Fibroblast of the aortic adventitia (primary cell): ENCODE data around the gene TMEM219. TPM values are rescaled to one million over a fixed set of nuclear protein-coding genes. Genes with fewer than 3 reads are reported as not detected.
A peak's percentile ranks its signal among the peaks of the same experiment; 100 is the strongest.
"Not testable (repeated sequence)": the region's sequence is repeated elsewhere in the genome, so short reads cannot be mapped to it uniquely, and the experiment has no call there.

Source experiments
- DNase-seq: peaks from one replicate; pipeline ENCODE4 v3.0.0-alpha.2; 2010; ENCODE audit warnings: low read depth
- H3K4me3 ChIP-seq: 2 replicates; pipeline ENCODE4 v1.5.1; 2011; ENCODE audit warnings: low read depth, mild to moderate bottlenecking, control low read depth, low read length, moderate library complexity
- CTCF ChIP-seq: IDR thresholded peaks from 2 replicates; pipeline ENCODE4 v1.5.1; 2011; ENCODE audit warnings: mild to moderate bottlenecking, low read length, control low read depth, inconsistent platforms; ENCODE audit not compliant: insufficient read depth
- total RNA-seq: library from RNA; depleted of rRNA; stranded (reverse); fragments of >200 nt; gene quantifications from 2 replicates; pipeline ENCODE4 v1.2.3, GENCODE V29; 2012; ENCODE audit warnings: low replicate concordance

Gene TMEM219
- total RNA-seq, 1 donor = 57.3 TPM

DNA sequence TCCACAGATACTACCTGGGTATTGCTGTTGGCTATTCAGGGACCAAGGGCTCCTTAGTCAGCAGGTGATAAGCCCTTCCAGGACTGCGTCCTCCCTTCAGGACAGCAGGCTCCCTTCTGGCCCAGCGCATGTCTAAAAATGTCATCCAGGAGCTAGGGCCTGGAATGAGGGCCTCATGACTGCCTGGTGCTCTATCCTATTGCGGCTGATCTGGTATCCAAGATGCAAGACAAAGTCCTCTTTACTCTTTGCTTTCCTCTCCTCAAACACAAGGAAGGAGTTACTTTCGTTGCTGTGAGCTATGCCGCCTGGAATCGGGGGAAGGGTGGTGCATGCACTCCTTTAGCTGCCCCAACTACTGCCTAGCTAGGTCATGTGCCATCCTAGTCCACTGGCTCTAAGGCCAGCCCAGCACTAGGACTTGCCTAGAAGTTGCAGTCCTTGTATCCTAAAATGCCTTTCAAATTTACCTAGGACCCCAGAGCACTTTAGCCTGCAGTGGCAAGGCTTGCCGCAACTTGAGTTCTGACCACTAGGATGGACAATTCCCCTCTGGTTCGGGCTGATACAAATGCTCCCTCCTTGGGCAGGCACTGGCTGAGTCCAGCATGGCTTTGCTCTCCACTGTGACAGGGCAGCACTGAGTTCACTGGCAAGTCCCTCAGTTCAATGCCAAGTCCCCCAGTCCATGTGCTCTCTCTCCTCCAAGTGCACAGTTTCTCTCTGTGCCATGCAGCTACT lies 10.1 kb upstream of the TMEM219 start:
- H3K4me3 ChIP-seq = no peak overlapping the region
- DNase-seq = no peak
- TF ChIP-seq CTCF = peak; percentile 5

- no peak for DNase-seq
- TF ChIP-seq CTCF = no peak
- H3K4me3 ChIP-seq = no peak overlapping the region
Measured at GRCh38 chr16:29958756-29959155, 3.1 kb upstream of the TMEM219 start.

- no peak for DNase-seq
- H3K4me3 ChIP-seq = no peak overlapping the region
- TF ChIP-seq CTCF = no peak
Measured at GRCh38 chr16:29959293-29959692, 2.6 kb upstream of the TMEM219 start.

- not testable (repeated sequence) for DNase-seq, H3K4me3 ChIP-seq
Measured at GRCh38 chr16:29959821-29960220, 2.1 kb upstream of the TMEM219 start.

- DNase-seq = no peak
- H3K4me3 ChIP-seq = peak overlapping the region; percentile 81
- TF ChIP-seq CTCF = no peak
Measured at GRCh38 chr16:29961127-29961478, 776 bp upstream of the TMEM219 start.

DNA sequence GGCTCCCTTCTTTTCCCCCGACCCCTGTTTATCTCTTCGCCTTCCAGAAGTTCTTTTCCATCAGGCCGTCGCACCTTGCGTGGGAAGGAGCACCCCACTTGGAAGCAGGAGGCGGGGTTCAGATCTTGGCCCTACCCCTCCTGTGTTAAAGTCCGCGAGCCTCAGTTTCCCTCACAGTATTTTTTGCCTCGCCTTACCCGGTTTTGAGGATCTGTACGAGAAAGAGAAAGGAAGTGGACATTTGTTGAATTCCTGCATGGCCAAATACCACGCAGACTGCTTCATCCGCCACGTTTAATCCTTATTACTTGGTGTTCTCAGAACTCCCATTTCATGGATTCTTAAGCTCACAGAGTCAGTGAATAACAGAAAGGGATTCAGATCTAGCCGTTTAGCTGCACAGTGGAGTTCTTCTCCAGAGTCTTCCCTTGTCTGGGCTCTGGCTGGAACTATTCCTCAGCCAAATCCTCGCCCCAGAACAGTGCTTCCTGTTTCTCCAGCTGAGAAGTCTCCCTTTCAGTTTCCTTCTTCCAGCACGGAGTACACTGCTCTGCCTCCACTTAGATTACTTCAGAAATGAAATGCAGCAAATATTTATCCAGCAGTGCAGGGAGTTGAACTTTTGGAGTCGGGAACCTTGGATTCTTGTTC lies 590 bp downstream of the TMEM219 start:
- no peak for TF ChIP-seq CTCF
- peak; percentile 59 for DNase-seq
- H3K4me3 ChIP-seq = peak overlapping the region; percentile 81

- H3K4me3 ChIP-seq = peak overlapping the region; percentile 81
- no peak for TF ChIP-seq CTCF
- DNase-seq = no peak
Measured at GRCh38 chr16:29963021-29963743, 1.3 kb downstream of the TMEM219 start.
